GM19238 (cell line): ENCODE results near the gene ZDHHC18.
"Not testable (repeated sequence)": the region's sequence is repeated elsewhere in the genome, so short reads cannot be mapped to it uniquely, and the experiment has no call there.

Experiments
- DNase-seq: peaks from one replicate; pipeline ENCODE4 v3.0.0; 2011; ENCODE audit warnings: low spot score; ENCODE audit not compliant: insufficient read length

Gene ZDHHC18

GRCh38 chr1:26857473-26858060 lies 31.1 kb downstream of the ZDHHC18 start:
- DNase-seq: no peak

GRCh38 chr1:26858160-26858559 lies 31.7 kb downstream of the ZDHHC18 start:
- DNase-seq: no peak

GRCh38 chr1:26858891-26859640 lies 32.6 kb downstream of the ZDHHC18 start:
- no peak for DNase-seq

- DNase-seq: no peak
Measured at GRCh38 chr1:26861286-26861701, 34.8 kb downstream of the ZDHHC18 start.

- DNase-seq: no peak
Measured at GRCh38 chr1:26861889-26862378, 35.4 kb downstream of the ZDHHC18 start.

GRCh38 chr1:26862781-26863684 lies 36.5 kb downstream of the ZDHHC18 start, which contains the start of gene SFN:
SFN (plus strand) TSS chr1:26863149; CDS start chr1:26863213, 64 bp downstream.
- DNase-seq: no peak

GRCh38 chr1:26863685-26864077 lies 37.2 kb downstream of the ZDHHC18 start:
- DNase-seq: no peak

- peak; percentile 89 for DNase-seq
Measured at GRCh38 chr1:26864610-26865480, 38.4 kb downstream of the ZDHHC18 start.

GRCh38 chr1:26873097-26873496 lies 46.6 kb downstream of the ZDHHC18 start:
- DNase-seq: not testable (repeated sequence)

GRCh38 chr1:26874896-26875295 lies 48.4 kb downstream of the ZDHHC18 start:
- DNase-seq: no peak

- no peak for DNase-seq
Measured at GRCh38 chr1:26877326-26877725, 50.8 kb downstream of the ZDHHC18 start.

- DNase-seq: no peak
Measured at GRCh38 chr1:26879793-26880192, 53.3 kb downstream of the ZDHHC18 start.

GRCh38 chr1:26881611-26882010 lies 55.1 kb downstream of the ZDHHC18 start:
- DNase-seq: not testable (repeated sequence)

GRCh38 chr1:26882696-26883463 lies 56.4 kb downstream of the ZDHHC18 start:
- DNase-seq: no peak

- DNase-seq: no peak
Measured at GRCh38 chr1:26887125-26887524, 60.6 kb downstream of the ZDHHC18 start.

- DNase-seq: no peak
Measured at GRCh38 chr1:26888231-26888630, 61.7 kb downstream of the ZDHHC18 start.

GRCh38 chr1:26889551-26890466 lies 63.3 kb downstream of the ZDHHC18 start, which contains the start of gene GPN2:
GPN2 (minus strand) TSS chr1:26890283; CDS start chr1:26890096, 187 bp downstream.
- DNase-seq: peak; percentile 88

GRCh38 chr1:26890467-26890796 lies 63.9 kb downstream of the ZDHHC18 start:
- no peak for DNase-seq

- DNase-seq: no peak
Measured at GRCh38 chr1:26894263-26894662, 67.8 kb downstream of the ZDHHC18 start.
